Measurements from ENCODE around the gene MACROD2.

GRCh38 chr20:15700147-15700765 lies 1704.9 kb downstream of the MACROD2 start:
- TF ChIP-seq ARNTL (CRISPR knock-in tag; IDR thresholded peaks at IDR 0.05; ENCODE audit: borderline replicate concordance, low read depth) = no peak
- no peak for TF ChIP-seq RARB (CRISPR knock-in tag; IDR thresholded peaks at IDR 0.05)
- no peak for TF ChIP-seq PATZ1 (CRISPR knock-in tag; IDR thresholded peaks at IDR 0.05; ENCODE audit: borderline replicate concordance)
- no peak for TF ChIP-seq ZFP30 (CRISPR knock-in tag; IDR thresholded peaks at IDR 0.05)
- TF ChIP-seq POU6F1 (CRISPR knock-in tag; IDR thresholded peaks at IDR 0.05; ENCODE audit: borderline replicate concordance, low read depth) = no peak
- no peak for TF ChIP-seq ZNF8 (CRISPR knock-in tag; IDR thresholded peaks at IDR 0.05)
- no peak for TF ChIP-seq ZNF565 (CRISPR knock-in tag; conservative IDR thresholded peaks at IDR 0.05; ENCODE audit: low read depth)
- TF ChIP-seq ESRRG (CRISPR knock-in tag; IDR thresholded peaks at IDR 0.05) = no peak
- TF ChIP-seq SNAI2 (CRISPR knock-in tag; IDR thresholded peaks at IDR 0.05) = no peak
- no peak for TF ChIP-seq TCF4 (CRISPR knock-in tag; IDR thresholded peaks at IDR 0.05; ENCODE audit: borderline replicate concordance)
- TF ChIP-seq BACH2 (CRISPR knock-in tag; IDR thresholded peaks at IDR 0.05; ENCODE audit: borderline replicate concordance) = no peak
- TF ChIP-seq PPARA (CRISPR knock-in tag; IDR thresholded peaks at IDR 0.05; ENCODE audit: borderline replicate concordance) = no peak
